HFFc6 (cell line): ENCODE data around the gene SEC61A2. TPM values are rescaled to one million over a fixed set of nuclear protein-coding genes. Genes with fewer than 3 reads are reported as not detected.

Experiments
- DNase-seq: peaks from one replicate; pipeline ENCODE4 v3.0.0-alpha.2; 2018
- H3K27ac Mint-ChIP-seq: 2 replicates; pipeline ENCODE4 v1.8.0; 2020; ENCODE audit warnings: mild to moderate bottlenecking, mixed read lengths
- H3K27me3 Mint-ChIP-seq: 2 replicates; pipeline ENCODE4 v1.8.0; 2021; ENCODE audit warnings: mild to moderate bottlenecking, moderate library complexity, mixed read lengths; ENCODE audit not compliant: insufficient read depth
- H3K36me3 Mint-ChIP-seq: 2 replicates; pipeline ENCODE4 v1.8.0; 2021; ENCODE audit warnings: low read depth, mixed read lengths
- H3K4me1 Mint-ChIP-seq: 2 replicates; pipeline ENCODE4 v1.8.0; 2020; ENCODE audit warnings: low read depth, mixed read lengths
- H3K4me3 Mint-ChIP-seq: 2 replicates; pipeline ENCODE4 v1.8.0; 2020; ENCODE audit warnings: mild to moderate bottlenecking, moderate library complexity, mixed read lengths
- H3K9me3 Mint-ChIP-seq: 2 replicates; pipeline ENCODE4 v1.8.0; 2020; ENCODE audit warnings: mild to moderate bottlenecking, mixed read lengths
- total RNA-seq, 6 experiments: library from RNA; stranded (reverse); fragmentation: NEBNext Ultra II Directional; extraction: Animal tissue kit (Norgen Biotek cat#: 25700); gene quantifications; 2 replicates in 1 of 6; 3 replicates in 5 of 6; pipeline ENCODE4 v1.2.3, GENCODE V29; 2021
- TF ChIP-seq, protein P1 (sequence below): fragments of 200-600 bp; sonication (generic); IDR thresholded peaks from 2 replicates; pipeline ENCODE4 v1.5.0; 2021; ENCODE audit warnings: antibody characterized with exemption, mild to moderate bottlenecking

SEC61A2 gene
- total RNA-seq, 6 experiments from 2014 or later = 9.3 to 11.2 (median 10.6) TPM

DNA sequence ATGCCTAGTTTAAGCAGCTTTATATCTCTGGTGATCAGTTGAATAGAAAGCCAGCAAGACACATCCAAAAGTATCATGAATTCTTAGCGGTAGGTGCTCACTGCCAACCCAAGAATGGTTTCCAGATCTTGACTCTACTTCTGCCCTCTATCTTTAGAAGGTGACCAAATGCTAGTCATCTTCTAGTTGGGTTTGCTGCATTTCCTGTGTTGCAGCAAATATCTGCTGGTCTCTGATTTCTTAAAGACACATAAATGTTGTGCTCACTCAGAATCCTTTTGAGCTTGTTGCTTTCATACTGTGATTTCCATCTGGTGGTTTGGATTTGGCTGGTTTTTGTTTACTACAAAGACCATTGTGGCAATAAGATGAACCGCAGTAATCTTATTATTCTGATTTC lies 68.7 kb downstream of the SEC61A2 start:
- Mint-ChIP-seq H3K36me3 (peaks cover 43% of the 10 kb centered on the region), H3K4me1 (peaks cover 44% of the 10 kb centered on the region), H3K27me3 (no peaks in the 10 kb centered on the region), H3K9me3 (no peaks in the 10 kb centered on the region), H3K27ac (no peak overlapping the region), H3K4me3 (peak overlapping the region; percentile 48)
- DNase-seq = no peak
- TF ChIP-seq, protein P1, sequence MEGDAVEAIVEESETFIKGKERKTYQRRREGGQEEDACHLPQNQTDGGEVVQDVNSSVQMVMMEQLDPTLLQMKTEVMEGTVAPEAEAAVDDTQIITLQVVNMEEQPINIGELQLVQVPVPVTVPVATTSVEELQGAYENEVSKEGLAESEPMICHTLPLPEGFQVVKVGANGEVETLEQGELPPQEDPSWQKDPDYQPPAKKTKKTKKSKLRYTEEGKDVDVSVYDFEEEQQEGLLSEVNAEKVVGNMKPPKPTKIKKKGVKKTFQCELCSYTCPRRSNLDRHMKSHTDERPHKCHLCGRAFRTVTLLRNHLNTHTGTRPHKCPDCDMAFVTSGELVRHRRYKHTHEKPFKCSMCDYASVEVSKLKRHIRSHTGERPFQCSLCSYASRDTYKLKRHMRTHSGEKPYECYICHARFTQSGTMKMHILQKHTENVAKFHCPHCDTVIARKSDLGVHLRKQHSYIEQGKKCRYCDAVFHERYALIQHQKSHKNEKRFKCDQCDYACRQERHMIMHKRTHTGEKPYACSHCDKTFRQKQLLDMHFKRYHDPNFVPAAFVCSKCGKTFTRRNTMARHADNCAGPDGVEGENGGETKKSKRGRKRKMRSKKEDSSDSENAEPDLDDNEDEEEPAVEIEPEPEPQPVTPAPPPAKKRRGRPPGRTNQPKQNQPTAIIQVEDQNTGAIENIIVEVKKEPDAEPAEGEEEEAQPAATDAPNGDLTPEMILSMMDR = no peak

DNA sequence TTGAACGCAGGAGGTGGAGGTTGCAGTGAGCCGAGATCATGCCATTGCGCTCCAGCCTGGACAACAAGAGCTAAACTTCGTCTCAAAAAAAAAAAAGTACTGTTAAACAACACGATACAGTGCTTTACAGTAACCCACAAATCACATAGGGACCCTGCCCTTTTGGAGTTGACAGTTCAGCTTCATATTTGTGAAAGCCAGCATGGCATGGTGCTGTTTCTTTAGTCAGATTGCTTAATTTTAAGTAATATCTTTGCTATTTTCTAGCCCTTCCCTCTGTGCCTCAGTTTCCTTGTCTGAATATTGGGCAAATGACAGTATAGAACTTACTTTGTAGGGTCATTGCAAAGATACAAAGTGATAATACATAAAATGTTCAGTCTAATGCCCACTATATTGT lies 71.4 kb downstream of the SEC61A2 start:
- TF ChIP-seq, protein P1 = no peak

DNA sequence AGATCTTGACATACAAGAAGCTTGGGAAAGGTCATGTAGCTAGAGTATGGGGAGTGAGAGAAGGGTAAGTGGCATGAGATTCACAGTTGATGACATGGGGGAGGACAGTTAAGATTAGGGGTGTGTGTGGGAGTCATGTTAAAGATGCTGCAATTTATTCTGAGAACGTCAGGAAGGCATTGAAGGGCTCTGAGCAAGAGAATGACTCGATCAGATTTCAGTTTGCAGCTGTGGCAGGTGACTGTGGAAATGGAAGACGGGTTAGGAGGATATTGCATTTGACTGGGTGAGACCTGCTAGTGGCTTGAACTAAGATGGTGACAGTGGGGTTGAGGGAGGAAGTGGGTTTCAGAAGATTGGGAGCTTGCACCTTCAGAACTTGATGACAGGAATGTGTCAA lies 72.1 kb downstream of the SEC61A2 start:
- no peaks in the 10 kb centered on the region for H3K27me3 Mint-ChIP-seq
- peaks cover 28% of the 10 kb centered on the region for H3K4me1 Mint-ChIP-seq
- no peak for DNase-seq
- H3K4me3 Mint-ChIP-seq = no peak overlapping the region
- no peaks in the 10 kb centered on the region for H3K9me3 Mint-ChIP-seq
- H3K27ac Mint-ChIP-seq = peak overlapping the region; percentile 27; the same call in 1 of the 2 replicates
- peaks cover 36% of the 10 kb centered on the region for H3K36me3 Mint-ChIP-seq
- TF ChIP-seq, protein P1 = no peak

More for the DNA sequence above, 71.4 kb downstream of the SEC61A2 start:
- Mint-ChIP-seq H3K9me3 (no peaks in the 10 kb centered on the region), H3K4me1 (peaks cover 30% of the 10 kb centered on the region), H3K4me3 (no peak overlapping the region), H3K27ac (no peak overlapping the region), H3K36me3 (peaks cover 41% of the 10 kb centered on the region), H3K27me3 (no peaks in the 10 kb centered on the region)
- DNase-seq = no peak

DNA sequence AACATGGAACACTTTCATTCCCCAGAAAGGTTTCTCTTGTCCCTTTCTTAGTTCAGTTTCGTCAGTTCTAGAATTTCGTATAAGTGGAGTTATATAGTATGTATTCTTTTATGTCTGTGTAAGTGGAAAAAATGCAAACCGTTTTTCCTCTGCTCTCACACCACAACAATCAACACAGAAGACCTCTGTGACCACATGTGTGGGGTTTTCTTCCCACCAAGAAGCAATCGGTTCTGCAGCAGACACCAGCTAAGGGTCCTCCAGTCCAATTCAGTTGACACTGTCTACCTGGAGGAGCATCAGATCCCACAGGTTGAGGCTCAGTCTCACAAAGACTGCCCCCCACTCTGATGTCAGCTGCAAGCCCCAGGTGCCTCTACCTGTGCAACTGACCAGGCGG lies 72.7 kb downstream of the SEC61A2 start:
- peaks cover 22% of the 10 kb centered on the region for H3K4me1 Mint-ChIP-seq
- no peaks in the 10 kb centered on the region for H3K9me3 Mint-ChIP-seq
- H3K27ac Mint-ChIP-seq = no peak overlapping the region
- H3K4me3 Mint-ChIP-seq = no peak overlapping the region
- H3K27me3 Mint-ChIP-seq = no peaks in the 10 kb centered on the region; the same call in 1 of the 2 replicates
- peaks cover 32% of the 10 kb centered on the region for H3K36me3 Mint-ChIP-seq
- DNase-seq = no peak
- TF ChIP-seq, protein P1 = no peak

DNA sequence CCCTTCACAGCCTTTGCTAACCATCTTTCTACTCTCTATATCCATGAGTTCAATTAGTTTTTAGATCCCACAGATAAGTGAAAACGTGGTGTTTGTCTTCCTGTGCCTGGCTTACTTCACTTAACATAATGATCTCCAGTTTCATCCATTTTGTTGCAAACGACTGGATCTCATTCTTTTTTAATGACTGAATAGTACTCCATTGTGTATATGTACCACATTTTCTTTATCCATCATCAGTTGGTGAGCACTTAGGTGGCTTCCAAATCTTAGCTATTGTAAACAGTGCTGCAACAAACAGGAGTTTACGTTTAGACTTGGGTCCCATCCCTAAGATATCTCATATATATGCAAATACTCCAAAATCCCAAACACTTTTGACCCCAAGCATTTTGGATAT lies 75.6 kb downstream of the SEC61A2 start:
- Mint-ChIP-seq H3K4me1 (peaks cover 9% of the 10 kb centered on the region; the same call in 1 of the 2 replicates), H3K36me3 (peaks cover 25% of the 10 kb centered on the region), H3K4me3 (no peak overlapping the region), H3K9me3 (no peaks in the 10 kb centered on the region), H3K27me3 (no peaks in the 10 kb centered on the region; the same call in none of the 2 replicates), H3K27ac (no peak overlapping the region)
- DNase-seq = no peak
- TF ChIP-seq, protein P1 = no peak

DNA sequence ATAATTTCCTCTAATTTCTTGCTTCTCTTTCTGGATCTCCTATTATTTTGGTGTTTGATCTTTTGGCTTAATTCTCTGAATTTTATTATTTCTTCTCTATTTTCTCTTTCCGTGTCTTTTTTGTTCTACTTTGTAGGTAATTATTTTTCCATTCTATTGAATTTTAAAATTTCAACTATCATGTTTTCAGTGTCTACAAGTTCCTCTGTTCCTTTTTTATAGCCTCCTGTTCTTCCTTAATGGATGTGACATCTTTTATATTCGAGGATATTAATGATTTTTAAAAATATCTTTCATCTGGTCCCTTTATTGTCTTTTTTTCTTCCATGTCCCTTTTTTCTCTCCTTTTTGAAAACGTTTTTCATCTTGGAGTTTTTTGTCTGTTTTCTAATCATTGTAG lies 77.6 kb downstream of the SEC61A2 start:
- peaks cover 26% of the 10 kb centered on the region for H3K36me3 Mint-ChIP-seq
- H3K4me3 Mint-ChIP-seq = no peak overlapping the region
- H3K9me3 Mint-ChIP-seq = no peaks in the 10 kb centered on the region
- no peaks in the 10 kb centered on the region; the same call in none of the 2 replicates for H3K27me3 Mint-ChIP-seq
- no peak overlapping the region for H3K27ac Mint-ChIP-seq
- DNase-seq = no peak
- H3K4me1 Mint-ChIP-seq = no peaks in the 10 kb centered on the region
- TF ChIP-seq, protein P1 = no peak
